Astrocyte (in vitro differentiated cells and primary cell): ENCODE measurements around the gene APBB1.

Experiments
- EZH2 ChIP-seq: IDR thresholded peaks from 2 replicates; pipeline ENCODE4 v1.6.1; 2012; ENCODE audit warnings: mild to moderate bottlenecking, low read length, inconsistent platforms; ENCODE audit not compliant: insufficient read depth
- TF ChIP-seq, protein P1 (sequence below): IDR thresholded peaks from 2 replicates; pipeline ENCODE4 v1.5.1; 2011; ENCODE audit warnings: low read depth, mild to moderate bottlenecking, inconsistent platforms, low read length, moderate library complexity; ENCODE audit not compliant: insufficient read depth

DNA sequence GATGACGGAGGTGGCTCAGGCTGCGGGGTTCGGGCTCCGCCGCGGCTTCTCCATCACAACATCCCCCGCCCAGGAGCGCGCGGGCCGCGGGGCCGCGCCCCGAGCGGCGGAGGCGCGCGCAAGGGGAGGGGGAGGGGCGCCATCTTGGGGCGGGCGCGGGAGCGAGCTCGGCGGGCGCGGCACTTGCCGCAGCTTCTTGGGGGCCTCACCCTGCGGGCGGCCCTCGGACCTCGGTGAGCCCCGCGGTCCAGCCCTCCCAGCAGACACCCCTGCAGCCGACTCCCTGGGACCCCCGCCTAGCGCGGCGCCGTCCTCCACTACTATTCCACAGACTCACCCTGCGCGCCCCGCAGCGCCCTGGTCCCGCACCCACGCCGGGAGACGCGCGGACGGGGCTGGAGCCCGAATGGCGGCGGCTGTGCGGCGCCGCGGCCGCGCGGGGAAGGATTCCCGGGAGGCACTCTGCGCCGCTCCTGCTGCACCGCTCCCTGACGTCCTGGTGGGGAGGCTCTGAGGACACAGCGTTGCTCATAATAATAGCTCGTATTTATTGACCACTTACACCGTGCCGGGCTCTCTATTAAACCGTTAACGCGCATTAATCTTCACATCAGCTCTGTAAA lies at the start of gene APBB1:
- TF ChIP-seq, protein P1, sequence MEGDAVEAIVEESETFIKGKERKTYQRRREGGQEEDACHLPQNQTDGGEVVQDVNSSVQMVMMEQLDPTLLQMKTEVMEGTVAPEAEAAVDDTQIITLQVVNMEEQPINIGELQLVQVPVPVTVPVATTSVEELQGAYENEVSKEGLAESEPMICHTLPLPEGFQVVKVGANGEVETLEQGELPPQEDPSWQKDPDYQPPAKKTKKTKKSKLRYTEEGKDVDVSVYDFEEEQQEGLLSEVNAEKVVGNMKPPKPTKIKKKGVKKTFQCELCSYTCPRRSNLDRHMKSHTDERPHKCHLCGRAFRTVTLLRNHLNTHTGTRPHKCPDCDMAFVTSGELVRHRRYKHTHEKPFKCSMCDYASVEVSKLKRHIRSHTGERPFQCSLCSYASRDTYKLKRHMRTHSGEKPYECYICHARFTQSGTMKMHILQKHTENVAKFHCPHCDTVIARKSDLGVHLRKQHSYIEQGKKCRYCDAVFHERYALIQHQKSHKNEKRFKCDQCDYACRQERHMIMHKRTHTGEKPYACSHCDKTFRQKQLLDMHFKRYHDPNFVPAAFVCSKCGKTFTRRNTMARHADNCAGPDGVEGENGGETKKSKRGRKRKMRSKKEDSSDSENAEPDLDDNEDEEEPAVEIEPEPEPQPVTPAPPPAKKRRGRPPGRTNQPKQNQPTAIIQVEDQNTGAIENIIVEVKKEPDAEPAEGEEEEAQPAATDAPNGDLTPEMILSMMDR = no peak
- no peak for TF ChIP-seq EZH2
